Natural killer cell (primary cell): ENCODE results near the gene MAP2. TPM values are rescaled to one million over a fixed set of nuclear protein-coding genes. Genes with fewer than 3 reads are reported as not detected.

Source experiments
- ATAC-seq, 3 donors: fragments of 150-1000 bp in 2 of 3; fragments of 200-7000 bp in 1 of 3; cut with Tn5 transposase; 1 replicate in 1 of 3; 2 replicates in 2 of 3; pipeline ENCODE4 v1.10.0; 2021; ENCODE audit warnings: mild to moderate bottlenecking in 2 of 3, moderate library complexity in 2 of 3
- DNase-seq, 2 donors: peaks; one replicate each; pipeline versions ENCODE4 v3.0.0 to v3.0.0-alpha.2; 2013 to 2021; ENCODE audit warnings: mixed read lengths in 1 of 2
- H3K27ac ChIP-seq: one replicate; pipeline ENCODE4 v1.5.1; 2013; ENCODE audit warnings: mild to moderate bottlenecking, low read length
- H3K27me3 ChIP-seq: one replicate; pipeline ENCODE4 v1.6.1; 2013; ENCODE audit warnings: low read length; ENCODE audit not compliant: control insufficient read depth, insufficient read depth
- H3K36me3 ChIP-seq: one replicate; pipeline ENCODE4 v1.6.1; 2013; ENCODE audit warnings: low read length; ENCODE audit not compliant: control insufficient read depth, insufficient read depth
- H3K4me1 ChIP-seq: one replicate; pipeline ENCODE4 v1.6.1; 2013; ENCODE audit warnings: low read length; ENCODE audit not compliant: control insufficient read depth, insufficient read depth
- H3K4me3 ChIP-seq: one replicate; pipeline ENCODE4 v1.5.1; 2013; ENCODE audit warnings: low read length
- H3K9me3 ChIP-seq: one replicate; pipeline ENCODE4 v1.6.1; 2013; ENCODE audit warnings: low read length; ENCODE audit not compliant: control insufficient read depth, insufficient read depth
- H3K27ac Mint-ChIP-seq, 2 donors: one replicate each; pipeline ENCODE4 v1.8.0; 2022; ENCODE audit warnings: mild to moderate bottlenecking in 2 of 2, mixed read lengths in 2 of 2, moderate library complexity in 1 of 2
- H3K27me3 Mint-ChIP-seq, 2 donors: one replicate each; pipeline ENCODE4 v1.8.0; 2022; ENCODE audit warnings: low read depth in 2 of 2, mixed read lengths in 2 of 2
- H3K36me3 Mint-ChIP-seq: one replicate; pipeline ENCODE4 v1.8.0; 2022; ENCODE audit warnings: mixed read lengths
- H3K4me1 Mint-ChIP-seq, 2 donors: one replicate each; pipeline ENCODE4 v1.8.0; 2022; ENCODE audit warnings: mixed read lengths in 2 of 2
- H3K4me3 Mint-ChIP-seq: one replicate; pipeline ENCODE4 v1.8.0; 2022; ENCODE audit warnings: mild to moderate bottlenecking, moderate library complexity, mixed read lengths
- H3K9me3 Mint-ChIP-seq, 2 donors: one replicate each; pipeline ENCODE4 v1.8.0; 2022; ENCODE audit warnings: mixed read lengths in 2 of 2
- WGBS: methylation state at CpG from one replicate; pipeline ENCODE4 v1.1.7; 2013; ENCODE audit warnings: missing lambda C conversion rate; ENCODE audit not compliant: insufficient coverage; 5-methylcytosine and 5-hydroxymethylcytosine counted together
- intact Hi-C: fragments of 100-400 bp; cut with micrococcal nuclease; formaldehyde crosslinking; loops from one replicate; pipeline ENCODE4 v1.14.2; 2022
- total RNA-seq, 4 donors: library from RNA; stranded (reverse); fragments of 120-200 nt in 1 of 4; gene quantifications; one replicate each; pipeline versions ENCODE4 v1.2.3 to v1.2.4, GENCODE V29; 2013 to 2022
- TF ChIP-seq, protein P1 (sequence below): fragments of 200-600 bp; IDR thresholded peaks from one replicate; pipeline ENCODE4 v1.8.0; 2022; ENCODE audit warnings: antibody characterized with exemption

MAP2 gene
- total RNA-seq, 3 donors from 2014 or later (not counting 1 experiment from before 2014, with no cell fraction given), result not detected

DNA sequence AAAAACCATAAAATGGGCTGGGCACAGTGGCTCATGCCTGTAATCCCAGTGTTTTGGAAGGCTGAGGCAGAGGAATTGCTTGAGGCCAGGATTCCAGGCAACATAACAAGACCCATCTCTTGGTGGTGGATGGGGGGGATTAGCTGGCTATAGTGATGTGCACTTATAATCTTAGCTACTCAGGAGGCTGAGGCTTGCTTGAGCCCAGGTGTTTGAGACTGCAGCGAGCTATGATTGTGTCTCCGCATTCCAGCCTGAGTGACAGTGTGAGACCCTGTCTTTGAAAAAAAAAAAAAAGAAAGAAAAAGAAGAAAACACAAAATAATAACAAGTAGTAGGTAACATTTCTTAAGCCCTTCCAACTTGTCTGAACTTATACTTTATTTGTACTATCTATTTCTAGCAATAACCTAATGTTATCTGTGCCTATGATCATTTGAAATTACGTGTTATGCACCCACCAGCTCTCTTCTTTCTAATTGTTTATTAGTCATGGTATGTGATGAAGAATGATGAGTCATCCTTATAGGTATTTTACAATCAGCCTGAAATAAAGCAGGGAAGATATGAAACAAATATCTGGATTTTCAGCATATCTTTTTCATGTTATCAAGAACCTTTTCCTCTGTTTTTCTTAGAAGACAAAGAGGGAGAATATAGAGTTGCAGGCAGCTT is 218.4 kb downstream of the MAP2 start:
- intact Hi-C loops, result no loop called here
- Mint-ChIP-seq H3K4me3 (no peak overlapping the region), H3K27me3 (no peaks in the 10 kb centered on the region), H3K9me3 (peaks cover 0 to 8% of the 10 kb centered on the region in 2 donors), H3K36me3 (no peaks in the 10 kb centered on the region), H3K27ac (no peak overlapping the region), H3K4me1 (no peaks in the 10 kb centered on the region)
- ATAC-seq, result no peak
- Histone ChIP-seq H3K27ac (no peak overlapping the region), H3K9me3 (no peaks in the 10 kb centered on the region), H3K4me1 (no peaks in the 10 kb centered on the region), H3K27me3 (no peaks in the 10 kb centered on the region), H3K36me3 (no peaks in the 10 kb centered on the region), H3K4me3 (no peak overlapping the region)
- WGBS, result no CpG with 5 or more reads among the region's 3 CpGs
- no peak for DNase-seq
- TF ChIP-seq, protein P1, sequence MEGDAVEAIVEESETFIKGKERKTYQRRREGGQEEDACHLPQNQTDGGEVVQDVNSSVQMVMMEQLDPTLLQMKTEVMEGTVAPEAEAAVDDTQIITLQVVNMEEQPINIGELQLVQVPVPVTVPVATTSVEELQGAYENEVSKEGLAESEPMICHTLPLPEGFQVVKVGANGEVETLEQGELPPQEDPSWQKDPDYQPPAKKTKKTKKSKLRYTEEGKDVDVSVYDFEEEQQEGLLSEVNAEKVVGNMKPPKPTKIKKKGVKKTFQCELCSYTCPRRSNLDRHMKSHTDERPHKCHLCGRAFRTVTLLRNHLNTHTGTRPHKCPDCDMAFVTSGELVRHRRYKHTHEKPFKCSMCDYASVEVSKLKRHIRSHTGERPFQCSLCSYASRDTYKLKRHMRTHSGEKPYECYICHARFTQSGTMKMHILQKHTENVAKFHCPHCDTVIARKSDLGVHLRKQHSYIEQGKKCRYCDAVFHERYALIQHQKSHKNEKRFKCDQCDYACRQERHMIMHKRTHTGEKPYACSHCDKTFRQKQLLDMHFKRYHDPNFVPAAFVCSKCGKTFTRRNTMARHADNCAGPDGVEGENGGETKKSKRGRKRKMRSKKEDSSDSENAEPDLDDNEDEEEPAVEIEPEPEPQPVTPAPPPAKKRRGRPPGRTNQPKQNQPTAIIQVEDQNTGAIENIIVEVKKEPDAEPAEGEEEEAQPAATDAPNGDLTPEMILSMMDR, result no peak

DNA sequence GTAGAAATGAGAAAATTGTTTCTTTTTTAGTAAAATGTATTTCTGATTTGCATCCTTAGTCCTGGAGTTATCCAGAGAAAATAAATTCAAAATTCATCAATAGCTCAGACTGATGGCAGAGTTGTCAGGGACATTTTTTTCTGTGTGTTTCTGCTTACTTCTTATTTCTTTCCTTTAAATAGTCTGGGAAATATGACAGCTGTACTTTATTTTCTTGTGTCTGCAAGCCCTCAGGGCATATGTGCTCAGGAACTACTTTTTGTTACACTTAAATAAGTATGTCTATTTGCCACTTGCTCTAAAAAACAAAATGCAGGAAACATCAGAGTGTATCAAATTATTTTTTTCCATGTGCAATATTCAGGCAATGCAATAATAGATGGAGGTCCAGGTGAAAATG is 221.0 kb downstream of the MAP2 start:
- TF ChIP-seq, protein P1, result no peak
- no peaks in the 10 kb centered on the region for H3K9me3 ChIP-seq

DNA sequence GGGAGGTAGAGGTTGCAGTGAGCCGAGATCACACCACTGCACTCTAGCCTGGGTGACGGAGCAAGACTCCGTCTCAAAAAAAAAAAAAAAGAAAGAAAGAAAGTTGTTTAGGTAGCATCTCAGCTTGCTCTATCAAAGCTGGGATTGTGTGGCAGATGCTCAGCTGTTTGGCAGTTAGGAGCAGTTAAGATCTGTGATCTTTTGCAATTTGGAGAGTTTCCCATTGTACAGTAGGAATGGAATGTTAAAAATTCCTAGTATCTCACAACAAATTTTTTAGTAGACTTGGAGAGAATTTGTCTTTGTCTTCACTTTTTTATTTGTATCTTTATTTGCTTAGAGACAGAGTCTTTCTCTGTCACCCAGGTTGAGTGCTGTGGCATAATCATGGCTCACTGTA is 224.9 kb downstream of the MAP2 start:
- Histone ChIP-seq H3K36me3 (no peaks in the 10 kb centered on the region), H3K27me3 (no peaks in the 10 kb centered on the region), H3K4me3 (no peak overlapping the region), H3K4me1 (no peaks in the 10 kb centered on the region), H3K9me3 (no peaks in the 10 kb centered on the region), H3K27ac (no peak overlapping the region)
- Mint-ChIP-seq H3K4me1 (no peaks in the 10 kb centered on the region), H3K27ac (no peak overlapping the region), H3K36me3 (no peaks in the 10 kb centered on the region), H3K4me3 (no peak overlapping the region), H3K27me3 (no peaks in the 10 kb centered on the region), H3K9me3 (peaks cover 0 to 5% of the 10 kb centered on the region in 2 donors)
- 84% methylated on average over 3 of the region's 3 CpGs for WGBS
- intact Hi-C loops, result no loop called here
- TF ChIP-seq, protein P1, result no peak
- ATAC-seq, result no peak
- no peak for DNase-seq

More for the DNA sequence above, 221.0 kb downstream of the MAP2 start:
- Histone ChIP-seq H3K27me3 (no peaks in the 10 kb centered on the region), H3K36me3 (no peaks in the 10 kb centered on the region), H3K4me1 (no peaks in the 10 kb centered on the region), H3K4me3 (no peak overlapping the region), H3K27ac (no peak overlapping the region)
- no peak overlapping the region for H3K27ac Mint-ChIP-seq
- no peaks in the 10 kb centered on the region for H3K36me3 Mint-ChIP-seq
- DNase-seq (no peak), ATAC-seq (no peak)
- no peak overlapping the region for H3K4me3 Mint-ChIP-seq
- peaks cover 0 to 5% of the 10 kb centered on the region in 2 donors for H3K9me3 Mint-ChIP-seq
- H3K4me1 Mint-ChIP-seq, result no peaks in the 10 kb centered on the region
- no peaks in the 10 kb centered on the region for H3K27me3 Mint-ChIP-seq
- intact Hi-C loops, result no loop called here

DNA sequence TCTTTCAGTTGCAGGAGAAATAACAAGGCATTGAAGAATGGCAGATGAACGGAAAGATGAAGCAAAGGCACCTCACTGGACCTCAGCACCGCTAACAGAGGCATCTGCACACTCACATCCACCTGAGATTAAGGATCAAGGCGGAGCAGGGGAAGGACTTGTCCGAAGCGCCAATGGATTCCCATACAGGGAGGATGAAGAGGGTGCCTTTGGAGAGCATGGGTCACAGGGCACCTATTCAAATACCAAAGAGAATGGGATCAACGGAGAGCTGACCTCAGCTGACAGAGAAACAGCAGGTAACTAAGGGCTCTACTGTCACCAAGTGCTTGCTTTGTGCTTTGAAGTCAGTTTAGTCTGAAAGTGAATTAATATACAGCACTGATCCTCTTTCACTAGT is 229.3 kb downstream of the MAP2 start:
- Mint-ChIP-seq H3K27ac (no peak overlapping the region), H3K9me3 (no peaks in the 10 kb centered on the region), H3K27me3 (no peaks in the 10 kb centered on the region), H3K4me3 (no peak overlapping the region), H3K36me3 (no peaks in the 10 kb centered on the region), H3K4me1 (no peaks in the 10 kb centered on the region)
- Histone ChIP-seq H3K4me1 (no peaks in the 10 kb centered on the region), H3K9me3 (no peaks in the 10 kb centered on the region), H3K36me3 (no peaks in the 10 kb centered on the region), H3K27ac (no peak overlapping the region), H3K27me3 (no peaks in the 10 kb centered on the region), H3K4me3 (no peak overlapping the region)
- ATAC-seq (no peak), DNase-seq (no peak)
- TF ChIP-seq, protein P1, result no peak
- WGBS, result 74% methylated on average over 6 of the region's 6 CpGs
- intact Hi-C loops, result no loop called here
